CD4-positive, alpha-beta T cell (primary cell): ENCODE measurements around the gene RHBDL1. TPM values are rescaled to one million over a fixed set of nuclear protein-coding genes. Genes with fewer than 3 reads are reported as not detected.
"Not testable (repeated sequence)": the region's sequence is repeated elsewhere in the genome, so short reads cannot be mapped to it uniquely, and the experiment has no call there.

Source experiments
- ATAC-seq: fragments of 200-7000 bp; cut with Tn5 transposase; one replicate; pipeline ENCODE4 v1.10.0; 2022; ENCODE audit warnings: mild to moderate bottlenecking; ENCODE audit not compliant: poor library complexity
- CTCF ChIA-PET: fragments of 350-600 bp; sonication (Branson Sonifier 250); formaldehyde crosslinking; loops from one replicate; lab custom pipeline; 2021; ENCODE audit warnings: antibody characterized with exemption, inconsistent platforms; lab: Charles Lee
- POLR2A ChIA-PET: fragments of 350-600 bp; sonication (Branson Sonifier 250); formaldehyde crosslinking; loops from one replicate; lab custom pipeline; 2021; ENCODE audit warnings: antibody characterized with exemption, inconsistent platforms; lab: Charles Lee
- DNase-seq, 14 experiments: peaks; one replicate each; pipeline ENCODE4 v3.0.0-alpha.2; 2013 to 2020; ENCODE audit warnings: mixed read lengths in 2 of 14
- H3K27ac ChIP-seq, 2 donors: one replicate each; pipeline versions ENCODE4 v1.5.1 to v1.7.0; 2013; ENCODE audit warnings: low read length in 2 of 2, low read depth in 1 of 2, mild to moderate bottlenecking in 1 of 2
- H3K27me3 ChIP-seq, 2 experiments: 1 replicate in 1 of 2; 2 replicates in 1 of 2; pipeline versions ENCODE4 v1.6.1 to v1.7.0; 2013; ENCODE audit warnings: low read length in 2 of 2, control low read depth in 1 of 2, mild to moderate bottlenecking in 1 of 2, moderate library complexity in 1 of 2; ENCODE audit not compliant: insufficient read depth in 2 of 2, control insufficient read depth in 1 of 2
- H3K36me3 ChIP-seq: one replicate; pipeline ENCODE4 v1.6.1; 2013; ENCODE audit warnings: low read length, control low read depth; ENCODE audit not compliant: insufficient read depth
- H3K4me1 ChIP-seq: one replicate; pipeline ENCODE4 v1.6.1; 2013; ENCODE audit warnings: low read length, control low read depth; ENCODE audit not compliant: insufficient read depth
- H3K4me3 ChIP-seq: one replicate; pipeline ENCODE4 v1.5.1; 2013; ENCODE audit warnings: mild to moderate bottlenecking, low read length, moderate library complexity
- H3K9me3 ChIP-seq, 2 experiments: 1 replicate in 1 of 2; 2 replicates in 1 of 2; pipeline versions ENCODE4 v1.6.1 to v1.7.0; 2013; ENCODE audit warnings: low read length in 2 of 2, mild to moderate bottlenecking in 2 of 2, control low read depth in 1 of 2, moderate library complexity in 1 of 2; ENCODE audit not compliant: control insufficient read depth in 1 of 2, insufficient read depth in 1 of 2
- H3K27ac Mint-ChIP-seq: one replicate; pipeline ENCODE4 v1.8.0; 2020; ENCODE audit warnings: mixed read lengths
- H3K27me3 Mint-ChIP-seq: one replicate; pipeline ENCODE4 v1.8.0; 2021; ENCODE audit warnings: mixed read lengths
- H3K36me3 Mint-ChIP-seq: one replicate; pipeline ENCODE4 v1.8.0; 2021; ENCODE audit warnings: low read depth, mixed read lengths
- H3K4me1 Mint-ChIP-seq: one replicate; pipeline ENCODE4 v1.8.0; 2021; ENCODE audit warnings: low read depth, mixed read lengths
- H3K4me3 Mint-ChIP-seq: one replicate; pipeline ENCODE4 v1.8.0; 2020; ENCODE audit warnings: mild to moderate bottlenecking, mixed read lengths
- H3K9me3 Mint-ChIP-seq: one replicate; pipeline ENCODE4 v1.8.0; 2020; ENCODE audit warnings: mixed read lengths
- CTCF ChIP-seq: fragments of 200-600 bp; IDR thresholded peaks from one replicate; pipeline ENCODE4 v1.8.0; 2022; ENCODE audit warnings: antibody characterized with exemption, mild to moderate bottlenecking
- intact Hi-C, 2 experiments: fragments of 100-400 bp; cut with DNase I in 1 of 2; cut with micrococcal nuclease in 1 of 2; formaldehyde crosslinking; loops; one replicate each; pipeline versions ENCODE4 v1.15.1 to v1.9.0; 2023 to 2025; cut with DNase I, micrococcal nuclease
- total RNA-seq, 174 experiments: library from RNA in 2 of 174; stranded (reverse) in 2 of 174; gene quantifications; one replicate each; pipeline ENCODE4 v1.2.3 and lab custom pipeline; 2021 to 2026

RHBDL1 gene
- total RNA-seq, 2 experiments from 2014 or later = 6.6 to 6.9 TPM

DNA sequence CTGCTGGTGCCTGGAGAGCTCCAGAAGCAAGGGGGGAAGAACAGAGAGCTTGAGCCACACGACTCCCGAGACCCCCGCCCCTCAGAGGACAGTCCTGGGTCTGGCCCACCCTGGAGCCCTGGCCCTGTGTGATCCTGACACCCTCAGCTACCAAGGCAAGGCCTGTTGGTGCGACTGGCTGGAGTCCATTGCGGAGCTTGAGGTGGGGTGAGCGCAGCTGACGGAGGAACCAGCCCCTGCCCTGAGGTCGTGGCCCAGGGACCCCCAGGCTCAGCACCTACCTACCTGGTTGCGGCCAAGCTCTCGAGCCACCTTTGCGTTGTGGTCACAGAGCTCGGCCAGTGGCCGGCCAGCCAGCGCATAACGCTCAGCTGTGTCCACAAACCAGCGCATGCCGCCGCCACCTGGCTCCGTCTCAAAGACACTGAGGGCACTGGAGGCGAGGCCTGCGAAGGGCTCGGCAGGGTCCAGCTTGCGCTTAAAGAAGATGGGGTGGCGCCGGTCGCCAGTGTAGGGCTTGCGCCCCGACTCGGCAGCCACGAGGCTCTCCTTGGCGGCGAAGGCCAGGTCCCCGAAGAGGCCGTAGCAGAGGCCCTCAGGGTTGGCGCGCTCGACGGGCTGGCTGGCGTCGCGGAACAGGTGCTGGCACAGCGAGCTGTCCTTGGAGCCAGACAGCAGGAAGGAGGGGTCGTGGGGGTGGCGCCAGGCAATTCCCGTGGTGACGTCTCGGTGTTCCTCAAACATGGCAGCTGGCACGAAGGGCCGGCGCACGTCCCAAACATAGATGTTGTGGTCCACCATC is 11.2 kb downstream of the RHBDL1 start:
- Mint-ChIP-seq H3K36me3 (peaks cover 16% of the 10 kb centered on the region), H3K27ac (no peak overlapping the region), H3K9me3 (no peaks in the 10 kb centered on the region), H3K4me1 (peaks cover 16% of the 10 kb centered on the region), H3K4me3 (peak overlapping the region; percentile 42), H3K27me3 (no peaks in the 10 kb centered on the region)
- POLR2A ChIA-PET = interaction anchor here (1.5 kb wide), 1 partner anchor 9 kb away, joined by 5 read pairs; no protein-coding TSS in a partner anchor
- intact Hi-C loops = no loop called here
- Histone ChIP-seq H3K27me3 (no peaks in the 10 kb centered on the region), H3K27ac (no peak overlapping the region), H3K4me1 (peaks cover 66% of the 10 kb centered on the region), H3K4me3 (no peak overlapping the region), H3K9me3 (peaks cover 0 to 7% of the 10 kb centered on the region in 2 experiments), H3K36me3 (peaks cover 26% of the 10 kb centered on the region)
- CTCF ChIA-PET = interaction anchor here (1.8 kb wide), 1 partner anchor 19 kb away, joined by 5 read pairs; the partner anchor contains the start of gene RHOT2
- DNase-seq (peak in 1 of 14 experiments; percentile 43), ATAC-seq (no peak)
- TF ChIP-seq CTCF = no peak

DNA sequence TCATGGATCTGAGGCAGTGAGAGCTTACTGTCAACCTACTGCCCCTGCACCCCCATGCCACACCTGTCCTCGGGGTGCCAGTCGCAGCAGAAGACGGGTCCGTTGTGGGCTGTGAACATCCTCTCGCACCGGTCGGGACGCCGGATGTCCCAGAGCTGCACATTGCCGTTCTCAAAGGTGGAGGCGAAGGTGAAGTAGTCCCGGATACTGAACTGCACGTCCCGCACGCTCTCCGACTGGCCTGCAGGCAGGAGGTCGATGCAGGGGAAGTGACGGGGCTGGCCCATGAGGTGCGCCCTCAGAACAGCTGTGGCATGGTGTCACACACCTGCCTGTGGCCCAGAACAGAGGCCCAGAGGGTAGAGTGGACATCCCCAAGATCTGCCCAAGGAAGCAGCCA is 12.0 kb downstream of the RHBDL1 start:
- H3K4me1 ChIP-seq = peaks cover 57% of the 10 kb centered on the region
- H3K9me3 ChIP-seq = peaks cover 0 to 7% of the 10 kb centered on the region in 2 experiments
- H3K27me3 Mint-ChIP-seq = no peaks in the 10 kb centered on the region
- intact Hi-C loops = no loop called here
- peaks cover 10% of the 10 kb centered on the region for H3K36me3 Mint-ChIP-seq
- H3K27ac ChIP-seq = no peak overlapping the region
- H3K4me1 Mint-ChIP-seq = peaks cover 18% of the 10 kb centered on the region
- CTCF ChIA-PET = interaction anchor here (1.8 kb wide), 1 partner anchor 20 kb away, joined by 5 read pairs; the partner anchor contains the start of gene RHOT2
- H3K4me3 Mint-ChIP-seq = no peak overlapping the region
- POLR2A ChIA-PET = no interaction called here
- TF ChIP-seq CTCF = no peak
- H3K9me3 Mint-ChIP-seq = no peaks in the 10 kb centered on the region
- no peak for ATAC-seq
- H3K27me3 ChIP-seq = no peaks in the 10 kb centered on the region
- no peak overlapping the region for H3K27ac Mint-ChIP-seq
- DNase-seq = no peak
- no peak overlapping the region for H3K4me3 ChIP-seq
- peaks cover 18% of the 10 kb centered on the region for H3K36me3 ChIP-seq

- H3K4me1 ChIP-seq = peaks cover 52% of the 10 kb centered on the region
- Mint-ChIP-seq H3K27me3 (no peaks in the 10 kb centered on the region), H3K27ac (peak overlapping the region; percentile 88), H3K36me3 (peaks cover 5% of the 10 kb centered on the region), H3K4me1 (peaks cover 15% of the 10 kb centered on the region), H3K9me3 (no peaks in the 10 kb centered on the region), H3K4me3 (peak overlapping the region; percentile 96)
- intact Hi-C loops = no loop called here
- H3K27me3 ChIP-seq = no peaks in the 10 kb centered on the region
- no peak for TF ChIP-seq CTCF
- CTCF ChIA-PET = interaction anchor here (1.0 to 1.3 kb wide), 2 partner anchors 22 to 23 kb away, joined by 3 read pairs; no protein-coding TSS in a partner anchor
- peaks cover 0 to 7% of the 10 kb centered on the region in 2 experiments for H3K9me3 ChIP-seq
- peak overlapping the region; percentile 69 to 73 for H3K27ac ChIP-seq
- H3K4me3 ChIP-seq = peak overlapping the region; percentile 88
- peak in 1 of 14 experiments; percentile 44 for DNase-seq
- H3K36me3 ChIP-seq = peaks cover 11% of the 10 kb centered on the region
- POLR2A ChIA-PET = interaction anchor here (0.9 to 3.0 kb wide), 9 partner anchors 8 to 314 kb away, joined by 3 to 35 read pairs (median 6); partner anchors contain the start of genes CHTF18, METTL26, RHOT2 and RPUSD1
- no peak for ATAC-seq
Measured at GRCh38 chr16:689175-689897, 13.9 kb downstream of the RHBDL1 start.

- DNase-seq, H3K27ac Mint-ChIP-seq: not testable (repeated sequence)
- POLR2A ChIA-PET = interaction anchor here (0.7 to 2.2 kb wide), 4 partner anchors 11 to 116 kb away, joined by 3 to 8 read pairs (median 3); partner anchors contain the start of genes CHTF18, RHOT2, RPUSD1 and STUB1
Measured at GRCh38 chr16:691242-691641, 15.8 kb downstream of the RHBDL1 start.

More at GRCh38 chr16:691242-691641, 15.8 kb downstream of the RHBDL1 start:
- H3K4me1 ChIP-seq = peaks cover 51% of the 10 kb centered on the region
- ATAC-seq, H3K36me3 ChIP-seq, H3K27ac ChIP-seq, H3K27me3 Mint-ChIP-seq, H3K27me3 ChIP-seq, H3K4me3 ChIP-seq, H3K9me3 Mint-ChIP-seq, H3K36me3 Mint-ChIP-seq, CTCF ChIA-PET, H3K9me3 ChIP-seq: not testable (repeated sequence)
- Mint-ChIP-seq H3K4me3 (peak overlapping the region; percentile 96), H3K4me1 (peaks cover 22% of the 10 kb centered on the region)
- intact Hi-C loops = loop anchor here in 1 of 2 experiments (10.0 kb wide), 2 partner anchors 724 to 1274 kb away; partner anchors contain the start of genes RNF151, RPS2 and UNKL
